Kidney glomerular epithelial cell (primary cell): ENCODE measurements around the gene BORCS8.
"Not testable (repeated sequence)": the region's sequence is repeated elsewhere in the genome, so short reads cannot be mapped to it uniquely, and the experiment has no call there.

Experiments used
- DNase-seq: peaks from one replicate; lab custom pipeline; 2025; lab: John Stamatoyannopoulos, UW

The BORCS8 gene

DNA sequence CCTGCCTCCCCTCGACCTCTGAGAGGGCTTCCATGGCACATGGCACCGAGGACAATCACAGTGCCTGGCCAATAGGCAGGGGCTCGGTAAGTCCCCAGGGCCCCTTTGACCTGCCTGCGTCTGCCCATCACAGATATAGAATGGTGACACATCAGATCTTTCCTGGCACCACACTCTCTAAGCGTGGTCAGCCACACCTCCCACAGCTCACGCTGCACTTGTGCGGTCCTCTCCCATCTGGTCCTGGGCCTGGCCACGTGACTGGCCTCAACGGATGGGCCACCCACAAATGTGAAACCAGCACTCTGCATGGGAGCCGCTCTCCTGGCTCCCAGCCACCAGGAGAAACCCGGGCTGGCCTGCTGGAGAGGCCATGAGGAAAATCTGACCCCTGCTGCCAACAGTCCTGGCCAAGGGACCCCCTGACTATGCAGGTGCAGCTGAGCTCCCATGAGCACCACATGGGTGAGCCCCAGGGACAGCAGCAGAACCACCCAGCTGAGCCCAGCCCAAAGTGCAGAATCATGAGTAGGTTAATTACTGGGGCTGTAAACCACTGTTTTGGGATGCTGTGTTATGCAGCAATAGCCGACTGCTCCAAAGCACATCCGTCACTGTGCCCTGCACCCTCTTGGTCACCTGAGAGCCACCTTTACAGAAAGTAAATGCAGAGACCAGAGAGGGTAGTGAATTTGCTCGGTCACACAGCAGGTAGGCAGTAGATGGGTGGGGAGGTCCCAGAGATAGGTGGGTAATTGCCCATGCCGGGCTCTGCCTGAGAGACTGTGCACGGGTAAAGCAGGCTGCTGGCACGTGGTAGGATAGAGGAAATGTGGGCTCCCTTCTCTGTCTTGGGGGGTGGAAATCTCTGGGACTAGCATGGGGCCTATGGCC lies 12.2 kb downstream of the BORCS8 start:
- DNase-seq = no peak

DNA sequence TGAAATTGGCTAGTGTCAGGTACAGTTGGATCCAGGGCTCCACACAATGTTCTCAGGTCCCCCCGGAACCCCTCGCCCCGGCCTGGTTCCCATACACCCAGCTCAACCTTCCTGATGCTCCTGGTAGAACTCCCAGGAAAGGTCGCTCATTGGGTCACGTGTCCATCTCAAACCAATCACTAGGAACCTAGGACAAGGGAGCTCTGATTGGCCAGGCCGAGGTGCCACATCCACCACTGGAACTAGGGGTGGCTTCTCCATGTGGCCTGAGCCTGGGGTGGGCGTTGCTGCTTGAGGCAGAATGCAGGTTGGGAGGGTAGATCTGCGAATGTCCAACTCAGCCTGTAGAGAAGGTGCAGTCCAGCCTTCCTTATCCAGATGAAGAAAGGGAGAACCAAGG lies 15.0 kb downstream of the BORCS8 start:
- DNase-seq = no peak

DNA sequence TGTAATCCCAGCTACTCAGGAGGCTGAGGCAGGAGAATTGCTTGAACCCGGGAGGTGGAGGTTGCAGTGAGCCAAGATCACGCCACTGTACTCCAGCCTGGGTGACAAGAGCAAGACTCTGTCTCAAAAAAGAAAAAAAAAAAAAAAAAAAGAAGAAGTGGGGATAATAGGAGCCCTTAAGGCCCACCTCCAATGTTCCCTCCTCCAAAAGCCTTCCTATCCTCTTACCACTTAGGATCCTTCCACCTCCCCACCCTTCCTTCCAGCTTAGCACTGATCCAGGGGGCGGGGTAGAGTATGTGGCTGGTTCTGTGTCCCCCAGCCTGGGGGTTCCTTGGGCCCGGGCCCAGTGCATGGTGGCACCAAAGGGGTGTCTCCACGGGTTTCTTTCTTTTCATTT lies 18.7 kb downstream of the BORCS8 start:
- not testable (repeated sequence) for DNase-seq

DNA sequence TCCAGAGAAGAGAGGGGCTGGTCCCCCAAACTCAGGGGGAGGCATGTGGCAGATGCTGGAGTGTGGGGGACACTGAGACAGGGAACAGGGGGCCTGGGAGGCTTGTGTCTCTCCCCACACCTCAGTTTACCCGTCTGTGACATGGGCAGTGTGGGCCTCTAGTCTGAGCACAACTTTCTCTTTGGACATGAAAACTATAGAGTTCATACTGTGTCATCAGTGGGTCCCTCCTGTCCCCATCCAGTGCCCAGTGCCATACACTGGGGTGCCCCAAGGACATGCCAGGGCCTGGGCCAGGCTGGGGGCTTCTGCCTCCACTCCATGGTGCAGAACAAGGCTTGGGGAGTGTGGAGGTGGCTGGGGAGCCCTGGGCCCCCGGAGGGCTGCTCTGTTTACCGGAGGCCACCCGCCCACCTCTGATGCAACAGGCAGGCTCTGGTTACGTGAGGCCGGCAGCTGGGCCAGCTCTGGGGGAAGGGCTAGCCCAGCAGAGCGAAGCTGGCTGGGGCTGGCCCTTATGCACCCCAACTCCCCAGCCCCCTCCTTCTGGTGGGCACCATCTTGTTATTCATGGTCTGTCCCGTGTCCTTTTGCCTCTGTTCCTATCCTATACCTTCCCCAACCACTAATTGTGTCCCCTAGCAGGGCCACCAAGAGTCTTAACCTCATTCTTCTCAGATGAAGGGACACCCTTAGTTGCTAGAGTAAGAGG lies 20.0 kb downstream of the BORCS8 start:
- DNase-seq = no peak

DNA sequence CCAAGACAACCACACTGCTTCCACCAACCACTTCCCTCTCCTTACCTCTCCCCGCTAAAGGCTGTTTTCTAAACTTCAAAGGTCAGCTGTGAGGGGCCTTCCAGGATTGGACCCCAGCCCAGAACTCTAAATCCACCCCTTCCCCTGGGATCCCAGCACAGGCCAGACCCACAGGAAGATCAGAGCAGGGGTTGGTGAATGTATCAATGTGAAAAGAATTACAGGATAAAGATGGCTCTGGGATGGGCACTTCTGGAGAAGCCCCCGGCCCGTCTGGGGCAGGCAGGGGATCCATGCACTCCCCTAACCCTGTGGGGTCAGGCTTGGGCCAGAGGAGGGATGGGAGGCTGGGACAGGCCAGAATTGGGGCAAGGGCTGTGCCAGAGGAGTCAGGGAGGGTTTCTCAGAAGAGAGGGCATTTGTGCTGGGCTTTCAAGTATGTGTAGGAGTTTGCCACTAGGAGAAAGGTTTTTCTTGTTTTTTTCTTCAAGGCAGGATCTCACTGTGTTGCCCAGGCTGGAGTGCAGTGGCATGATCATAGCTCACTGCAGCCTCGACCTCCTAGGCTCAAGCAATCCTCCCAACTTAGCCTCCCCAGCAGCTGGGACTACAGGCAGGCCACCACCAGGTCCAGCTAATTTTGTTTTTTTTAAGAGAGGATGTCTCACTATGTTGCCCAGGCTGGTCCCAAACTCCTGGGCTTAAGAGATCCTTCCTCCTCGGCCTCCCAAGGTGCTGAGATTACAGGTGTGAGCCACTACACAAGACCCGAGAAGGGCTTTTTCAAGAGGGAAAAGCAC lies 20.9 kb downstream of the BORCS8 start:
- DNase-seq = no peak

DNA sequence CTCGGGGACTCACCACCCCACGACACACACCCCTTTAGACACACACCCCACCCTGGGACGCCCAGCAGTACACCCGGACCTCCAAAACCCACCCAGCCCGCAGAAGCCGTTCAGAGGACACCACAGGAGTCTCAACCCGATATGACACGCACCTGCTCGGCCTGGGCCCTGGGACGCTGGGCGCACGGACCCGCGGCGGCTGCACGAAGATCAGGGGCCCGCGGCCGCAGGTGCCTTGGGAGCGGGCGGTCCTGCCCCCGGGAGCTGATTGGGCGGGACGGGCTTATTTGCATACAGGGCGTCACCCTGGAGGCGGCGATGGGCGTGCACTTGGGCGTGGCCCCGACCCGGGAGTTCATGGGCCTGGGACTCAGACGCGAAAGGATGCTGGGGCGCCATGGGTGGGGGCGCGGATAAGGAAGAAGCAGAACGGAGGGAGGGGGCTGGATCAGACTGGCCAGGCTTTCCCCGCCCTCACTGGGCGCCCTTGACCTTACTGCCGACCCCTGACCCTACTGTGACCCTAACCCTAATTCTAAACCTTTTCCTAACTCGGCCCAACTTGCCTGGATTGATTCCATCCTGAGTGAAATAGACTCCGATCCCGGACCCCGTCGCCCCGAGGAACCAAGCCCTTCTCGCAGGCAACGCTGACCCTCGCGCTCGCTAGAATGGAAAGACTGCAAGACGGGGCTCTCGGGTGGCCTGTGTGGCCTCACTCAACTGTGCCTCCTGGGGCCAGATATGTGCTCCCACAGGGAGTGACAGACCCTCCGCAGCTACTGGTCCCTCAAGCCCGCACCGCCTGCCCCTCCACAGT lies 21.7 kb downstream of the BORCS8 start, which contains the start of gene MEF2B:
TSS of gene MEF2B (minus strand) at position 211 of the 820 bp plus-strand sequence. CDS start 19,528 bp downstream, outside the sequence.
- peak; percentile 17 for DNase-seq

DNA sequence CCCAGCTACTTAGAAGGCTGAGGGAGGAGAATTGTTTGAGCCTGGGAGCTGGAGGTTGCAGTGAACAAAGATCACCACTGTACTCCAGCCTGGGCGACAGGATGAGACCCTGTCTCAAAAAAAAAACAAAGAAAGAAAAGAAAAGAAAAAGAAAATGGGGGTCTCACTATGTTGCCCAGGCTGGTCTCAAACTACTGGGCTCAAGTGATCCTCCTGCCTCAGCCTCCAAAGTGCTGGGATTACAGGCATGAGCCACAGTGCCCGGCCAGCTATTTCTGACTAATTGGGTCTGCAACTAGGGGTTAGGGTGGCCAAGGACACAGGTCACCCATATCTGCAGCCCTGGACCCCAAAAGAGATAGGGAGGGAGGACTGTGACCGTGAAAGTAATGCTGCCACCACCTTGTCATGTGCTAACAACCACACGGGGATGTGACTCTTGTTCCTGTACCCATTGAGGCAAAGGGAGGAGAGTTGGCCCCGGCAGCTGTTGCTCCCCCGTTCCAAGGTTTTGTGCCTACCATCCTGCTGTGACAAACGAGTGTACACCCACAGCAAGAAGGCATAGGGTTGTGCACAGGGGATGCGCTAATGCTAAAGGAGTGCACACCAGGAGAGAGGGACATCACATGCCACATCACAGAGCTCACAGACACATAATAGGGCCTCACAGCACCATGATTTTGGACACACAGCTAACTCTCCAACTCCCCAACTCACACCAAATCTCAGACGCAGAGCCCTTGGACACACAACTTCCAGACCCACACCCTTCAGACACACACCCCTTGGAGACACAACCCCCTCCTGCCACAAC lies 22.5 kb downstream of the BORCS8 start:
- no peak for DNase-seq

DNA sequence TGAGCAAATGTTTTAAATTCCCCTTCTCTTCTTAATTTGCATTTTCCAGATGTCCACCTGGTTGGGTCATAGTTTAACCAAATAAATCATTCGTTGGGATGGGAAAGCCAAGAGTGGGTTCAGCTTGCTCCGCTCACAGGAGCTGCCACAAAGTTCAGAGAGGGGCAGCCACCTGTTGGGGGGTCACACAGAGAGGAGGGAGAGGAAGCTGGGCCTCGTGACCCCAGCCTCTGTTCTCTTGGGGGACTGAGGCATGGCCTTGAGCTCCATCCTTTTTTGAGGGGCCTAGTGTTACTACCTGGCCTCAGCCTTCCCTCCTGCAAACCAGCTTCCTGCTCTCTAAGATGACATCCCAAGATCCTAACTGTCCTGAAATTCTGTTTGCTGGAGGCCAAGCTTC lies 24.3 kb downstream of the BORCS8 start:
- no peak for DNase-seq

DNA sequence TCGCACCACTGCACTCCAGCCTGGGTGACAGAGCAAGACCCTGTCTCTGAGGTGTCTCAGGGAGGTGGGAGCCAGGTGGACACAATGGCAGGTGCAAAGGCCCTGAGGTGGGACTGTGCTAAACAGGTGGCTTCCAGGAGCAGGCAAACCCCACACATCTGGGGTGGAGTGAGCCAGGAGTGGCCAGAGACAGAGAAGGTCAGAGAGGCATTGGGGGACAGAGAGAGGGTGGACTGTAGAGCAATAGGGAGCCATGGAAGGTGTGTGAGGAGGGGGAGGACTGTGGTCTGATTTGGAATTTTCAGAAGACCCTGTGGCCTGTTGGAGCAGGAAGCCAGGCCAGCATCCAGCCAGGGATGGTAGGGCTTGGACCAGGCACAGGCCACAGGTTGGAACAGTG lies 26.6 kb downstream of the BORCS8 start:
- no peak for DNase-seq

DNA sequence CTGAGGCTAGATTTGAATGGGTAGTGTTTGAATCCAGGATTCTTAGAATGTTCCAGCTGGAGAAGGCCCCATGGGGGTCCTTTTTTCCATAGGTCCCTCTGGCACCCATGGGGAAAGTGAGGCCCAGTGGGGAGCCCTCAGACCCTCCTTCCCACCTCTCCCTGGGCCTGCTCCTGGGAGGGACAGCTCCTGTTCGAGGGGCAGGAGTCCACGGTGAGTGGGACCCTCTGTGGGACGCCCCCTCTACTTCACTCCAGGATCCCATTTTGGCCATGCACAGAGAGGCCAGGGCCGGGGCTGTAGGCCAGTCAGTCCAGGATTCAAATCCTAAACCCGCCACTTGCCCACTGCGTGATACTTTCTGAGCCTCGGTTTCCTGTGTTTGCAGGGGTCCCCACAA lies 29.5 kb downstream of the BORCS8 start:
- no peak for DNase-seq

DNA sequence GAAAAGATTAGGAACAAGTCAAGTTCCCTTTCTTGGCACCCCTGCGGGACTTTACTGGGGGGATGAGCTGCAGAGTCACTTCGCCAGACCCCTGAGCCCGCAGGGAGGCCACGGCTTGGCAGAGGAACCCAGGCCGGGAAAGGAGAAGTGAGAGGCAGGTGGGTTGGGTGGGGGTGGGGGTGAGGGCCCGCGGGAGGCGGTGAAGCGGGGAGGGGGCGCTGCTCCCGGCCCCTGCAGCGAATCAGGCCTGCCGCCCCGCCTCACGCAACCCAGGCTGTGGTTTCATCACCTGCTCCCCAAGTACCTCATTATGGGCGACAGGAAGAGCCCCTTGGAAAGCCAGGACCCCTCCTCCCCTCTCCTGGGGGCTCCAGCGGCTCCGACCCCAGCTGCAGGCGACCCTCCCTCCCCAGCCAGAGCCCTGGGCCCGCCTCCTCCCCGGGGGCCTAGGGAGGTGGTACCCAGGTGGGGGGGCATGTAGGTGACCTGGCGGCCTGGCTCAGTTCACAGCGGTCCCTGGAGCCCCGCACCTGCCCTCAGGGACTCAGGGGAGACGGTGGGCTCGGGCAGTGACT lies 31.4 kb downstream of the BORCS8 start:
- DNase-seq = no peak

DNA sequence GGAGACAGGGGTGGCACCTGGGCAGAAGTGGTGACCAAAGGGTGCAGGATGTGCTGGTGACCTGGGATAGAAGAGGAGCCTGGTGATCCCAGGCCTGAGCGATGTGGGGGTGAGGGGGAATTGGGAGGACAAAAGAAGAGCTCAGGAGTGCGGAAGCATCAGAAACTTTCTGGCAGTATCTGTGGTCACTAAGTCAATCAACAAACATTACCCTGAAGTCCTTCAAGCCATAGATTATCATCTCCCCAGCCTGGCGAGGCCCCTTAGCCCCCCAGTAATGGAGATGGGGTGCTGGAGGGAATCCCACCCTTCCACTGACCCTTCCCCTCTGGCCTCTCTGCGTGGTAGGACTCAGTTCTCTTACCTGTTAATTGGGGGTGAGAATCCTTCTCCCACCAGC lies 32.4 kb downstream of the BORCS8 start:
- DNase-seq = no peak

DNA sequence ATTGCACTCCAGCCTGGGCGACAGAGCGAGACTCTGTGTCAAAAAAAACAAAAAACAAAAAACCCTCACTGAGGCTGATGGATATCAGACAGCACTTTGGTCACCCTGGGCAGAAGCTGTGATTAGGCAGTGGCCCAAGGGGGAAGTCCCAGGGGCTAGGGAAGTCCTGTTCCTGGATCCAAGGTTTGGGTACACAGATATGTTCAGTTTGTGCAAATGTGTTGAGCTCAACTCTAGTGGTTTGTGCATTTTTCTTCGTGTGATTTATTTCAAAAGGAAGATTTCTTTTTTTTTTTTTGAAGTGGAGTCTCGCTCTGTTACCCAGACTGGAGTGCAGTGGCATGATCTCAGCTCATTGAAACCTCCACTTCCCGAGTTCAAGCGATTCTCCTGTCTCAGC lies 34.1 kb downstream of the BORCS8 start:
- no peak for DNase-seq

DNA sequence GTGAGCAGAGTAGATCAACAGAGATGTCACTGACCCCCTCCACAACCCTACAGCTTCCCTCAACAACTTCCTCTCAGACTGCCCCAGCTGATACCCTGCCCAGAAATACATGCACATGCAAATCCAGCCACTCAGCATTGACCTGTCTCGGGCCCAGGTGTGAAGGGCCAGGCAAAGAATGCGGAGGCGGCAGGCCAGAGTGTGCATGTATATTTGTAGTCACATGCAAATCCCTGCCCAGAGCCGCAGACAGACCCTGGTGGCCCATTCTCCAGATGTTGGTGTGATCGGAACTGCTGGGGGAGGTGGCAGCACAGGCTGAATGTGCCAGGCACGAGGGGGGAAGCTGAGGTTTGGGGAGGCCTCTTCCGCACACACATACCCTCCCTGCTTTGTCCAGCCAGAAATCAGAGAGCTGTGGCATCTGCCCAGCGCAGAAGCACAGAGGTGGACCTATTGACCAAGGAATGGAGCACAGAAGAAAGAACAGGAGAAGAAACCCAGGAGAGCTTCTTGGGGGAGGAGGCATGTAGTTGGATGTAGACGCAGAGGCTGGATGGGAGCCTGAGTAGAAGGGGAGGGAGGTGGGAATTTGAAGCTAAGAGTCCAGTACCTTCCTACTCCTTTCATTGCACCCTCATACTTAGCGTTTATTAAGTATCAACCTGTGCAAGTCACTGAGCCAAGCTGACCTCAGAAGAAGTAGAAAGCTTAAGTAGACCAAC lies 36.3 kb downstream of the BORCS8 start:
- no peak for DNase-seq

DNA sequence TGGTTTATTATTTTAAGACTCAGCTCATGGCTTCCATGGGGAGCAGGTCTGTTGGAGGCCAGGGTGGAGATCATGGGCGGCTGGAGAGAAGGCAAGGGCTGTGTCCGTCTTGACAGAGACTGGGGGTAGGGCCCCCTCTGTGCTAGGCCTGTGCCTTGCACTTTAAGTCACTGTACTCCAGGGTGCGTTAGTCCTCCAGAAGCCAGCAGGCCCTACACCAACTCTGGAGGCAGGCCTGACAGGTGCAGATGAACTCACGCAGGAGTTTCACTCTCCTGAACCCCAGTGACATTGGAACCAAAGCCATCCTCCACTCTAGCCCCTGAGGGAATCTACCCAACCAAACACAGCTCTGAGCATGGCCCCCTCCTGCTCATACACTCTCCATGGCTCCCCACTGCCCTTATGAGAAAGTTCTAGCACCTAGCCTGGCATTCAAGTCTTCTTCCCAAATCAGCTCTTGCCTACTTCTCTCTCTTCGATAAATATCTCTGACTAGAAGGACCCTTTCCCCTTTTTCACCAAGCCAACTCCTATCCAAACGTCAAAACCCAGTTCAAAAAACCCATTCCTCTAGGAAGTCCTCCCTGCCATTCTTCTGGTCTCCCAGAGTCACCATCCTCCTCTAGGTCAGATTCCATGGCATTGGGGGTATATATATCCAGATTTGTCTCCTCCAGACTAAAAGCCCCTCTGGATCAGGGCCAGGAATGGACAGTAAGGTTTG lies 37.0 kb downstream of the BORCS8 start:
- DNase-seq = no peak

DNA sequence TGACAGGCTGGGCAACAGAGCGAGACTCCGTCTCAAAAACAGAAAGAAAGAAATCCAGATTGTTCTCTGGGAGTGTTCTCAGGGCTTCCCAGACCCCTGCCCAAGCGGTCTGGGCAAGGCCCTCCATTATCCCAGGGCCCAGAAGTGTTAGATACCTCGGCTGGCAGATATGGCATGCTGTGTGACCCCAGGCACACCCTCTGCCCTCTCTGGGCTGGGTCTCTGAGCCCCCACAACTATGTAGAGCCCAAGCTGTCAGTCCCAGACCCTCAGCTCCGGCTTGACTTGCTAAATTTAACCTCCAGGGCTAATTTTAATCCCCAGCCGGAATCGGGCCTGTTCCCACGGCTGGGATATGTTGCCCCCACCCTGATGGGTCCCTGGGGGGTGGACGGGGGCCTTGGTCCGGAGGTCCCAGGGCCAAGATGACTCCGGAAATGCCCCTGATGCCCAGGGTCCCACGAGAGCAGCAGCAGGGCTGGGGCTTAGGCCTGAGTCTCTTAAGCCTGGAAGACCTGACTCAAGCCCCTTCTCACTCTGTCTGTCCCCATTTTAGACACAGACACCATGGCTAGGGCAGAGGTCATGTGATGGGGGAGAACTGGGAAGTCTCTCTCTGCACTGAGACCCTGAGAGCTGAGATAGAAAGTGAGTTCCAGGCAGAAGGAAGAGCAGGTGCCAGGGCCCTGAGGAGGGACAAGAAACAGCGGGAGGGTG lies 39.1 kb downstream of the BORCS8 start:
- no peak for DNase-seq

DNA sequence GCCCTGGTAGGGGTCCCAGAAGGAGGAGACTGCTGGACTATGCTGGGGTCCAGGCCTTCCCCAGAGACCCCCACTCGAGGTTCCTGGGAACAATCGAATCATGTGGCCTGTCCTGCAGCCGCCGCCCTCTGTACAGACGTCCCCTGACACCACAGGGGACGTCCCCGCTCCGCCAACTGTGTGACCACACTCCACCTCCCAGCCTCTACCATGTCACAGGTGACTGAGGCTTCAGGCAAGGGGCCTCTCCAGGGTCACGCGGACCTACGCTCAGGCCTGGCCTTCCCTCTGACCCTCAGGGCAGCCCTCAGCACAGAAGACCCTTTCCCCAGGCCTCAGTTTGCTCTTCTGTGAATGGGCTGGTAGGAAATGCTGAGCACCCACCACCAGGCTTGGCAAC lies 40.5 kb downstream of the BORCS8 start:
- DNase-seq = no peak

DNA sequence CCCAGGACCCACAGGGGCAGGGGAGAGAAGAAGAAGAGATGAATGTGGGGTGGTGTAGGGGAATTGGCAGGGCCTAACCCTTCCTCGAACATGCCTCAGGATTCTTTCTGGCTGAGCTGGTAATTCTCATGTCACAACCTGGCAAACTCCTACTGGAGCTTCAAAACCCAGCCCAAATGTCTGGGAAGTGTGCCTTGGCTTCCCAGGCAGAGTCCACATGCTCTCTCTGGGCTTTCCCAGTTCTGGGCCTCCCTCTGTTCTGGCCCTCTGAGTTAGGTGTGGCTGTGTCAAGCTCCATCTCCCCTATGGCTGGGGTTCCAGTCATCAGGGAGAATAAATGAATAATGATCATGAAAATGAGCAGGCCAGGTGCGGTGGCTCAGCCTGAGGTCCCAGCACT lies 42.5 kb downstream of the BORCS8 start:
- no peak for DNase-seq
